Stimulated activated CD8-positive, alpha-beta memory T cell treated with anti-CD3 and anti-CD28 coated beads, Interleukin-7, amount 100 ng/mL, for 4 hours (primary cell): ENCODE measurements around the gene PINLYP.
A peak's percentile ranks its signal among the peaks of the same experiment; 100 is the strongest.
"Not testable (repeated sequence)": the region's sequence is repeated elsewhere in the genome, so short reads cannot be mapped to it uniquely, and the experiment has no call there.

Source experiments
- DNase-seq, 2 donors: peaks; one replicate each; pipeline ENCODE4 v3.0.0-alpha.2; 2020; ENCODE audit warnings: low read depth in 2 of 2

The PINLYP gene

DNA sequence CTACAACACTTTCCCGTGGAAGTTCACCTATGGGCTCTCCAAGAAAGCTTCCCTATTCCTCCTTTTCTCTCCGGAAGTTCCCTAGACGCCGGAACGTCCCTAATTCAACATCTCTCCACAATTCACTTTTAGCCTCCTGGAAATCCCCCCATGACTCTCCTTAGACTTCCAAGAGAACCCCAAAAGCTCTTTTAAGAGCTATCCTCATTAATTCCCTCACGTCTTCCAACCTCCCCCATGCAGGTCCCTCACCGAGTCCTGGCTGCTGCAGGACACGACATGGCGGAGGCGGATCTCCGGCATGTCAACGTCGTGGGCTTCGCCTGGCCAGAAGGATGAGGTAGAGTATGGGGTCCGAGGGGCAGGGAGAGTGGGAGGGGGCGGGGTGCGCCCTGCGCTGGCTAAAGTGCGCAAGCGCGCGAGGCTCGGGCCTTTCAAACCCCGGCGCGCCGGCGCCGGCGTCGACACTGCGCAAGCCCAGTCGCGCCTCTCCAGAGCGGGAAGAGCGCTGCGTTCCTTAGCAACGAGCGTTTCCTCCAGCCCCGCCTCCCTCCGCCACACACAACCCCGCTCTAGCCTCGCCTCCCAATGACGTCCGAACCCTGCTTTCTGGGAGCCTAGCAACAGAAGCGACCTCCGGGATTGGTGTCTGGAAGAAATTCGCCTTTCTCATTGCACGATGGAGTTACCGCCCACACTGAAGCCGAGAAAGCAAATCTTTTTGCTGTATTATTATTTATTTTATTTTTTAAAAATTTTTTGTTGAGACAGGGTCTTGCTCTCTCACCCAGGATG lies at the start of gene PINLYP, which contains the start of gene XRCC1:
TSS of gene PINLYP (plus strand) at position 646 of the 795 bp plus-strand sequence. CDS start 1,391 bp downstream, outside the sequence.
TSS of gene XRCC1 (minus strand) at position 372 of the 795 bp plus-strand sequence. CDS start at position 303, 69 bp downstream.
- DNase-seq = peak; percentile 91 to 94

DNA sequence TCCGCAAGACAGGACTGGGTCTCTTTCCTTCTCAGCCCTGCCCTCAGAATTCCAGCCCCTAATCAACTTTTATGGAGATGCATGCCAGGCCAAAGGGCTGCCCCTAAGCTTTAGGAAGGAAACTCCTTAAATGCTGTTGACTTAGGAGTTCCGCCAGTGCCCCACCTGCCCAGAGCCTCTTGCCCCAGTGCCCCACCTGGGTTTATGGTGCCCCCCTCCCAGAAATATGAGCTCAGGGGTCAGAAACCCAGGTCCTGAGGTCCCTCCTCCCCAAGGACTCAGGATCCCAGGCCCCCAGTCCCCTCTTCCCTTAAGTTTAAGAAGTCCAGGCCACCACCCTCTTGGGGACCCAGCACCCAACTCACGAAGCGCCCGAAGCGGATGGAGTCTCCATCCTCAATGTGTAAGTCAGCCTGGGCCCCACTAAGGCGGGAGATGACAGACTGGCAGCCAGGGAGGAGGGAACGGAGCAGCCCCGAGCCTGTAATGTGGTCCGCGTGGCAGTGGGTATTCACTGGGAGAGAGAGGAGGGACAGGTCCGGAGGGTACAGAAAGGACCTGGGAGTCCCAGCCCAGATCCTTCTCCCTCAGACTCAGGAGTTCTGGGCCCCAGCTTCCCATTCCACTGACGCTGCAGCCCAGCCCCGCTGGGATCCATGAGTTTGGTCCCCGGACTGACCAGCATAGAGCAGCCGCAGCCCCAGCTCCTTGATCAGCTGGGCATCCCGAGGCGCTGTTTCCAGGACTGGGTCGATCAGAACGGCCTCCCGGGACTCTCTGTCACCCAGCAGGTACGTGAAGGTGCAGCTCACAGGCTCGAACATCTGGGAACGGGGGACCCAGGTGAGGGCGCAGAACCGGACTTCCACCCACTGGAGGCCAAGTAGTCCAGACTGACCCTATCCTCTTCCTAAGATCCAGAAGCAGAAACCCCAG lies 49.5 kb upstream of the PINLYP start:
- DNase-seq = no peak

GRCh38 chr19:43526884-43527859 lies 48.4 kb upstream of the PINLYP start, which contains the start of gene ETHE1:
Gene ETHE1 (minus strand): TSS chr19:43527201. CDS start chr19:43527177, 24 bp downstream.
- DNase-seq = peak; percentile 17 to 64

- no peak for DNase-seq
Measured at GRCh38 chr19:43527860-43528622, 47.6 kb upstream of the PINLYP start.

DNA sequence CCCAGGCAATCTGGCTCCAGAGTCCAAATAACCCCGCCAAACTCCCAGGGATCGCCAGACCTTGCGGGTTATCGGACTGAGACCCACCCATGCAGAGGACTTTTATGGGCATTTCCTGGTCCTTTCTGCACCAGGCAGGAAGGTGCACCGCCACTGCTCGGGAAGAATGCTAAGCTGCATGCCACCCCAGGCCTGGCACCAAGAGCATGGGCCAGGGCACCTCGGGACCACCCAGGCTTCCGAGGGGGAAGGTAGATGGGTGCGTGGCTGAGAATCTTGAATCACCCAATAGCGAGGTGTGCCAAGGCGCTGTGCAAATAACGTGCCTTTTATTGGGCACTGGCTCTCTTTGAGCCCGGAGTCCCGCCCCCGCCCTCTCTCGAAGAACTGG lies 43.0 kb upstream of the PINLYP start:
- DNase-seq = no peak

DNA sequence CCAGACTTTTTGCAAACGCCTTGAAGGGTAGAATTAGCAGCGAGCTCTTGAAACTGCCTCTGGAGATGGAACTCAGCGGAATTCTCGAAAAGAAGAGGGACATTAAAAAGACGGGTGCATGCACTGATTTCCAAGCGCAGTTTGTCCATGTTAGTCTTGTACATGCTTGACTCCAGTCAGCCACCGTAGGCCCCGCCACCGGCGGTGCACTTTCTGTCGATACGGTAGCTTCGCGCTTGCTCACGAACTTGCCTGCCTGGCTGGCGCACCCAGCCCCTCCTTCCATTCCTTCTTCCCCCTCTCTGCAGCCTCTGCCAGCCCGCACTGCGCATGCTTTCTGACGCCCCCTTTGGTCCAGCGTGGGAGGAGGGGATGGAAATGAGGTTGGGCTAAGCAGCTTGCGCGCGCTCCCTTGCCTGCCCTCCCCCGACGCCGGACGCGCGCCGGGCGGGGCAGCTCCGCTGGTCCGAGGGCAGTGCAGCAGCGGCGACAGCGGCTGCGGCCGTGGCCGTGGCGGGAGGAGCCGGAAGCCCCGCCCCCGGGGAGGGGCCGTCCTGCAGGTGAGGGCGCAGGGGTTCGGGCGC lies 42.5 kb upstream of the PINLYP start, which contains the start of gene ZNF575:
TSS of gene ZNF575 (plus strand) at position 227 of the 584 bp plus-strand sequence. CDS start 1,235 bp downstream, outside the sequence.
- peak; percentile 78 to 81 for DNase-seq

DNA sequence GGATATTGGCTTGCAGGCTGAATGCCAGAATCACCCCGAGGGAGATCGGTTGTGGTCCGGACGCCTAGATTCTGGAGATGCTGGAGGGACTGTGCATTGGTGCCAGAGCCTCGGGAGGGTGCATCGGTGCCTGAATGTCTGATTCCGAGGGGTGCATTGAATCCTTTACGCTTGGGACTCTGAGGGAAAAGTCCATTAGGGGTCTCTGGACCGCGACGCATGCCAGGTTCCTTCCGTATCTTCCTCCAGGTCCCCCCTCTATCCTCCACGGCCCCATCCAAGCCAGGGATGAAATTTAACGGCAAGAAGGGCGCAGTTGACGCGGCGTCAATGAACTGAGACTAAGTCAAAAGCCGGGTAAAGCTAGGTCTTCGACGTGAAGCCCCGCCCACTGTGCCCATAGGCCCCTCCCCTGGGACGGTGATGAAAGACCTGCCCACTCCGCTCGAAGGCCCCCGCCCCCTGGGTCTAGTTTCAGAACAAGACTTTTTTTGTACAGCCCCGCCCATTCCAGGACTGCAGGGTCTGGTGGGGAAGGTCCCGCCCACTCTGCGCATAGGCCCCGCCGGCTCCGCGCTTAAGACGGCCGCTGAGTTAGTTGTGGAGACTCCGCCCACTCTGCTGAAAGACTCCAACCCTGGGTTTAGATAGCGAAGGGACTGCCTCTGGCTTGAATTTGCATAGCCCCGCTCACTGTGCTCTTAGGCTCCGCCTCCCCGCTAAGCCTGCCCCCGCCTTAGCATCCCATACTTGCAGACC lies 41.9 kb upstream of the PINLYP start:
- peak; percentile 89 to 93 for DNase-seq

- no peak for DNase-seq
Measured at GRCh38 chr19:43534305-43534815, 41.2 kb upstream of the PINLYP start.

- no peak for DNase-seq
Measured at GRCh38 chr19:43534816-43535761, 40.5 kb upstream of the PINLYP start.

DNA sequence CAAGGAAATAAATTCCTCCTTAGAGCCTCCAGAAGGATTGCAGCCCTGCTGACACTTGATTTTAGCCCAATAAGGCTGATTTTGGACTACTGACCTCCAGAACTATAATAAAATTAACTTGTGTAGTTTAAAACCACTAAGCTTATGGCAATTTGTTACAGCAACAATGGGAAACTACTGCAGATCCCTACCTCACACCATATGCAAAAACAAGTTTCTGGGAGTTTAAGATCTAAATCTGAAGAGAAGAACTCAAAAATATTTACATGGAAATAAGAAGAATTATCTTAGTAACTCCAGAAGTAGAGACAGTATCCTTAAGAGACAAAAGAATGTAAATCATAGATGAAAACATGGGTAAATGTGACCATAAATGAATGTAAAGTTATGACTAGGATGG lies 36.7 kb upstream of the PINLYP start:
- no peak for DNase-seq

DNA sequence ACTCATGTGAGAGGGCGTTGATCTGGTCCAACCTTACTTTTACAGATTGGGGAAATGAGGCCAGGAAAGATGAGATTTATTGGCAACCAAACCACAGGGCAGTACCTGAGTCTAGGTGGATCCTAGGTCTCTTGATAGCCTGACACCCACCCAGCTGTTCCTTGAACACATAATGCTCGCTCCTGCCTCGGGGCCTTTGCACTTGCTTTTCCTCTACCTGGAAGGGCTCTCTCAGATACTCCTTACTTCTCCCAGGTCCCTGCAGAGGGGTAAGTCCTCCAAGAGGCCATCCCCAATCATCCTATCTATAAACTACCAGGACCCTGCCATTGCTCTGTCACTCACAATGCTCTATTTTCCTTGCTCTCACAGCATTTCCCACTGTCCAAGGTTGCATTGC lies 35.2 kb upstream of the PINLYP start:
- DNase-seq = no peak

DNA sequence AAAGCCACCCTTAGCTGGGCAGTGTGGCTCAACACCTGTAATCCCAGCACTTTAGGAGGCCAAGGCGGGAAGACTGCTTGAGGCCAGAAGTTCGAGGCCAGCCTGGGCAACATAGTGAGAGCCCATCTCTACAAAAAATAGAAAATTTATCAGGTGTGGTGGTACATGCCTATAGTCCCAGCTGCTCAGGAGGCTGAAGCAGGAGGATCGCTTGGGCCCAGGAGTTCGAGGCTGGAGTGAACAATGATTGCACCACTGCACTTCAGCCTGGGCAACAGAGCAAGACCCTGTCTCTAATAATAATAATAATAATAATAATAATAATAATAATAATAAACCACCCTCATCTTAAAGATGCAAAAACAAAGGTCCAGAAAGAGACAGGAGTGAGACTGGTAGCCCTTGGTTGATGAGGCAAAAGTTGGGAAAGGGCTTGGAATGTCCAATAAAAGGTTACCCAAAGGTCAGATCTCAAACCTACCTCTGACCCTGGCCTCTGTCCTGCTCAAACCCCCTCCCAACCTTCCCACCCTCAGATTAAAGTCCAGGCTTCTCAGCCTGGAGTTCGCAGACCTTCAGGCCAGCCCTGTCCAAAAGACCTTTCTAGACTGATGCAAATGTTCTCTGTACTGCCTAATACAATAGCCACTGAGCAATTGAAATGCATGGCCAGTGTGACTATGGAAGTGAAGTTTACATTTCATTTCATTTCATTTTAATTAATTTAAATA lies 33.5 kb upstream of the PINLYP start:
- DNase-seq = no peak

GRCh38 chr19:43544077-43544476 lies 31.5 kb upstream of the PINLYP start:
- no peak for DNase-seq

DNA sequence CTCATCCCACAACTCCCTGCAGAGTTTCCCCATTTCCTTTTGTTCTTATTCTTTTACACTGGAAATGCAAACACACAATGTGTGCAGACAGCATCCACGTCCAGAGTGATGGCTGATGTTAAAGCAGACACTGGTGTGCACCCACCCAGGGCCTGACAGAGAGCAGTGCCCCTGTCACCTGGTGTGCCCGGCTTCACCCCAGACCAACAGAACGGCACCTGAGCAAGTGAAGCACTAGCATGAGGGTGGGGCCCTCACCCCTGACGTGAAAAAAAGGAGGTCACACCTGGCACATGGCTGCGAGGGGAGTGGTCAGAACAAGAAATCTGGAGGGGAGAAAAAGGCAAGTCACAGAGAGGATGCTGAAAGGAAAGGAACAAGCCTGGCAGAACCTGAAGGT lies 30.3 kb upstream of the PINLYP start:
- DNase-seq = no peak

DNA sequence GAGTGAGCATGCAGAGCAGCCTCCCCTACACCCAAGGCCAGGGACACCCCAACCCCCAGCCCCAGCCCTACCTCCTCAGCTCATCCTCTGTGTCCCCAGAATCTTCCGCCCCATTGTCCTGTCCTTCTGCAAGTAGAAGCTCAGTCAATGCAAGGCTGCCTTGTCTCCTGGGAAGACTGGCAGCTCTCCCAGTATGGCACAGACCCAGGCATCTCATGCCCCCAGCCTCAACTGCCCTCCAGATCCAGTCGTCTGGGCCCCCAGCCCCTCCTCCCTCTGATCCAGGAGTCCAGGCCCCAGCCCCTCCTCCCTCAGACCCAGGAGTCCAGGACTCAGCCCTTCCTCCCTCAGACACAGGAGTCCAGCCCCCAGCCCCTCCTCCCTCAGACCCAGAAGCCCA lies 29.6 kb upstream of the PINLYP start:
- DNase-seq = no peak

DNA sequence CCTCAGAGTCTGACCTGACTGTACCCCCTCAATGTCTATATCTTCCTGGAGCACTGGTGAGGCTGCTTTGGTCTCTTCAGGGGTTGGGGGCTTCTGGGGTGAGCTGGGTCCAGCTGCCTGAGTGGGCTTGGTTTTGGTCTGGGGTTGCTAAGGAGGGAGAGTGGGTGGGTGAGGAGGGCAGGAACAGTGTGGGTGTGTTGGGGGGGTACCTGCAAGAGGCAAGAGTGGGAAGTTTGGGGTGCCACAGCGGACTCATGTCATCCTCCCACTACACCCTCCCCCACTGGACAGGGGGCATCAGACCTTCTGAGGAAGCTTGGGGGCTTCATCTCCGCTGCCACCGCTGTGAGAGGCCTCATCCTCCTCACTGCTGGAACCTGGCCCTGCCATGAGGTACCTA lies 29.0 kb upstream of the PINLYP start:
- no peak for DNase-seq

DNA sequence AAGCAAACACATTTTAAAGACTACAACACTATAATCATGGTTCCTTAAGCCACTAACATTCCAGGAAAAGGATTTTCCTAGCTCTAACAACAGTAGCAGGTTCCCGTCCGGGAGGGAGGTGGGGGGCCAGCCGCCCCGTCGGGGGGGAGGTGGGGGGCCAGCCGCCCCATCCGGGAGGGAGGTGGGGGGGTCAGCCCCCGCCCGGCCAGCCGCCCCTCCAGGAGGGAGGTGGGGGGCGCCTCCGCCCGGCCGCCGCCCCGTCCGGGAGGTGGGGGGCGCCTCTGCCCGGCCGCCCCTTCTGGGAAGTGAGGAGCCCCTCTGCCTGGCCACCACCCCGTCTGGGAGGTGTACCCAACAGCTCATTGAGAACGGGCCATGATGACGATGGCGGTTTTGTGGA lies 27.7 kb upstream of the PINLYP start:
- DNase-seq = not testable (repeated sequence)
